HepG2 (cell line): ENCODE measurements around the gene PRTN3. TPM values are rescaled to one million over a fixed set of nuclear protein-coding genes. Genes with fewer than 3 reads are reported as not detected.
A peak's percentile ranks its signal among the peaks of the same experiment; 100 is the strongest.

Experiments
- AGO2 ChIP-seq: fragments of 200-400 bp; formaldehyde crosslinking; optimal IDR thresholded peaks from 2 replicates; pipeline ENCODE3; 2017; ENCODE audit warnings: mild to moderate bottlenecking, low read depth, low read length, moderate library complexity
- CBX2 ChIP-seq, 2 experiments: fragments of 200-600 bp in 1 of 2; sonication (generic); formaldehyde crosslinking in 1 of 2; IDR thresholded peaks; 2 replicates each; pipeline versions ENCODE4 v1.7.0 to v1.8.1; 2018 to 2022; ENCODE audit warnings: low read depth in 2 of 2, low read length in 1 of 2, mild to moderate bottlenecking in 1 of 2, missing genetic modification reagents in 1 of 2
- ELF1 ChIP-seq: sonication (generic); formaldehyde crosslinking; IDR thresholded peaks from 2 replicates; pipeline ENCODE4 v1.4.0; 2020; ENCODE audit warnings: missing genetic modification reagents
- HES4 ChIP-seq: sonication (generic); formaldehyde crosslinking; IDR thresholded peaks from 2 replicates; pipeline ENCODE4 v1.9.0; 2021; ENCODE audit warnings: mild to moderate bottlenecking, missing genetic modification reagents, borderline replicate concordance
- HIC2 ChIP-seq: sonication (generic); formaldehyde crosslinking; IDR thresholded peaks from 2 replicates; pipeline ENCODE4 v1.9.0; 2022; ENCODE audit warnings: low read depth, missing genetic modification reagents
- HNRNPK ChIP-seq: fragments of 200-400 bp; formaldehyde crosslinking; IDR thresholded peaks from 2 replicates; pipeline ENCODE4 v1.6.1; 2018; ENCODE audit warnings: low read length, low read depth, moderate library complexity, mild to moderate bottlenecking; ENCODE audit not compliant: poor library complexity, severe bottlenecking
- HOXA9 ChIP-seq: sonication (generic); formaldehyde crosslinking; IDR thresholded peaks from 2 replicates; pipeline ENCODE4 v1.8.1; 2022; ENCODE audit warnings: missing genetic modification reagents, mild to moderate bottlenecking, moderate library complexity, borderline replicate concordance
- MAF1 ChIP-seq: sonication (generic); formaldehyde crosslinking; IDR thresholded peaks from 2 replicates; pipeline ENCODE4 v1.5.0; 2020; ENCODE audit warnings: missing genetic modification reagents, borderline replicate concordance
- RARG ChIP-seq: sonication (generic); formaldehyde crosslinking; IDR thresholded peaks from 2 replicates; pipeline ENCODE4 v1.4.0; 2020; ENCODE audit warnings: low read depth, mild to moderate bottlenecking, missing genetic modification reagents
- RBM39 ChIP-seq: fragments of 200-400 bp; formaldehyde crosslinking; IDR thresholded peaks from one replicate; pipeline ENCODE4 v1.6.1; 2018; ENCODE audit warnings: antibody characterized with exemption, mild to moderate bottlenecking, low read depth, low read length; ENCODE audit not compliant: poor library complexity, severe bottlenecking
- RCOR2 ChIP-seq: IDR thresholded peaks from 2 replicates; pipeline ENCODE4 v1.6.1; 2016; ENCODE audit warnings: missing biosample characterization, missing genetic modification reagents
- TGIF2 ChIP-seq: IDR thresholded peaks from 2 replicates; pipeline ENCODE4 v1.6.1; 2016; ENCODE audit warnings: control low read depth, missing compliant biosample characterization
- ZHX2 ChIP-seq, 2 experiments: sonication (generic) in 1 of 2; formaldehyde crosslinking in 1 of 2; IDR thresholded peaks; 2 replicates each; pipeline versions ENCODE4 v1.6.1 to v1.9.0; 2014 to 2022; ENCODE audit warnings: antibody characterized with exemption in 1 of 2, borderline replicate concordance in 1 of 2, inconsistent platforms in 1 of 2, low read depth in 1 of 2, missing genetic modification reagents in 1 of 2
- ZNF614 ChIP-seq: IDR thresholded peaks from 2 replicates; pipeline ENCODE4 v1.6.1; 2018; ENCODE audit warnings: missing biosample characterization, missing genetic modification reagents, inconsistent platforms, borderline replicate concordance
- ZSCAN12 ChIP-seq: sonication (generic); formaldehyde crosslinking; IDR thresholded peaks from 2 replicates; pipeline ENCODE4 v1.9.0; 2021; ENCODE audit warnings: mild to moderate bottlenecking, missing genetic modification reagents
- ZSCAN22 ChIP-seq: sonication (generic); formaldehyde crosslinking; IDR thresholded peaks from 2 replicates; pipeline ENCODE4 v1.4.0; 2020; ENCODE audit warnings: mild to moderate bottlenecking, missing genetic modification reagents
- ZZZ3 ChIP-seq: sonication (generic); formaldehyde crosslinking; IDR thresholded peaks from 2 replicates; pipeline ENCODE4 v1.4.0; 2020; ENCODE audit warnings: missing genetic modification reagents, mild to moderate bottlenecking, borderline replicate concordance
- polyA plus RNA-seq, 8 experiments: library from polyadenylated mRNA; depleted of rRNA in 3 of 8; stranded (reverse) in 7 of 8; unstranded in 1 of 8; fragments of >200 nt; fragmentation: Illumina TruSeq in 4 of 8; extraction: Trizol in 4 of 8; gene quantifications; 2 replicates each; pipeline versions ENCODE4 v1.2.1 to v1.2.3, GENCODE V29; 2011 to 2016; ENCODE audit warnings: low read depth in 4 of 8, missing spikeins in 1 of 8, mixed read lengths in 1 of 8; ENCODE audit not compliant: insufficient read depth in 1 of 8
- total RNA-seq, 5 experiments: library from RNA; depleted of rRNA; stranded (reverse); fragments of >200 nt; fragmentation: Illumina TruSeq; extraction: Trizol; gene quantifications; 2 replicates each; pipeline ENCODE4 v1.2.3, GENCODE V29; 2016; ENCODE audit warnings: low read depth in 1 of 5
- TF ChIP-seq, protein P1 (sequence below): sonication (generic); formaldehyde crosslinking; IDR thresholded peaks from 2 replicates; pipeline ENCODE4 v1.4.0; 2020; ENCODE audit warnings: mild to moderate bottlenecking, missing genetic modification reagents

Gene PRTN3
- total and polyA plus RNA-seq, 2 of the 13 experiments (the other 11 are each of a cell fraction or from before 2014, with no cell fraction given), result not detected

DNA sequence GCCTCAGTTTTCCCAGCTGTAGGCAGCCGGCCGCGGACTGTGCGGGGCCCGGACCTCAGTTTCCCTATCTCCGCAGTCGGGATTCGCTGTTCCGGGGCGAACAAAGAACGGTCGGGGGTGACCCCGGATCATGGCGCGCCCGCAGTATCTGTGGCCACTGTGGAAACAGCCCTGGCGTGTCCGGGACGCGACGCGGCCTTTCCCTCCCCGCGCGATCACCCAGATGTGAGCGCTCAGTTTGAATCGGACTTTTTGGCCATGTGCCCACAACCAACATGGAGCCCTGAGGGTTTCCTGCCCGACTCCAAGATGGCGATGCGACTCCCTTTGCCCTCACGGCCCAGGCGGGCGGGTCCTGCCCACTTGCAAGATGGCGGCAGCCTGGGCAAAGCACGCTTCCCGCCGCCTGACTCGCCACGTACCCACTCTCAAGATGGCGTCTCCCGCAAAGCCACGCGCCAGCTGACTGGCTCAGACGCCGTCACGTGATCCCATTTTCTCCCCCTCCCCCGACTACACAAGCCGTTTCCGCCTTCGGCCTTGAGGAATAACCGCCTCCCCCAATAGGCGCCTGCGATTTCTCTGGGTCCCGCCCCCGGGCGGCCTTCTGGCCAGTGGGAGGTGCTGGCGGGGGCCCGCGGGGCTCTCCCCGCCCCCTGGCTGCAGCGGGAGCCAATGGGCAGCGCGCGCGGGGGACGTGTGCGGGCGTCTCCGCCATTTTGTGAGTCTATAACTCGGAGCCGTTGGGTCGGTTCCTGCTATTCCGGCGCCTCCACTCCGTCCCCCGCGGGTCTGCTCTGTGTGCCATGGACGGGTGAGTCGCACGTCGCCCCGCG lies 43.9 kb upstream of the PRTN3 start, which contains the start of gene PTBP1 (continued):
- peak; percentile 100 for TF ChIP-seq ZHX2 (IDR thresholded peaks at IDR 0.05; ENCODE audit: low read depth)
- no peak; the same call in 1 of the 2 replicates for TF ChIP-seq ZHX2 (CRISPR knock-in tag; IDR thresholded peaks at IDR 0.05; ENCODE audit: borderline replicate concordance)
- no peak for TF ChIP-seq ZSCAN12 (CRISPR knock-in tag)
- TF ChIP-seq ELF1 (CRISPR knock-in tag), result peak; percentile 91
- no peak for TF ChIP-seq RARG (CRISPR knock-in tag)
- TF ChIP-seq MAF1 (CRISPR knock-in tag), result 0 out of 2 replicates have a peak, but pooled peaks have one; percentile 37
- peak; percentile 86 for TF ChIP-seq AGO2
- TF ChIP-seq HNRNPK, result no peak
- no peak for TF ChIP-seq HOXA9 (CRISPR knock-in tag)
- peak; percentile 92 for TF ChIP-seq HIC2
- TF ChIP-seq RBM39, result peak; percentile 73
- no peak for TF ChIP-seq RCOR2 (CRISPR knock-in tag)
- TF ChIP-seq ZNF614 (CRISPR knock-in tag), result peak; percentile 78; the same call in 1 of the 2 replicates
- TF ChIP-seq, protein P1, sequence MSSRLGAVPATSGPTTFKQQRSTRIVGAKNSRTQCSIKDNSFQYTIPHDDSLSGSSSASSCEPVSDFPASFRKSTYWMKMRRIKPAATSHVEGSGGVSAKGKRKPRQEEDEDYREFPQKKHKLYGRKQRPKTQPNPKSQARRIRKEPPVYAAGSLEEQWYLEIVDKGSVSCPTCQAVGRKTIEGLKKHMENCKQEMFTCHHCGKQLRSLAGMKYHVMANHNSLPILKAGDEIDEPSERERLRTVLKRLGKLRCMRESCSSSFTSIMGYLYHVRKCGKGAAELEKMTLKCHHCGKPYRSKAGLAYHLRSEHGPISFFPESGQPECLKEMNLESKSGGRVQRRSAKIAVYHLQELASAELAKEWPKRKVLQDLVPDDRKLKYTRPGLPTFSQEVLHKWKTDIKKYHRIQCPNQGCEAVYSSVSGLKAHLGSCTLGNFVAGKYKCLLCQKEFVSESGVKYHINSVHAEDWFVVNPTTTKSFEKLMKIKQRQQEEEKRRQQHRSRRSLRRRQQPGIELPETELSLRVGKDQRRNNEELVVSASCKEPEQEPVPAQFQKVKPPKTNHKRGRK (CRISPR knock-in tag), result no peak
- TF ChIP-seq HES4, result 0 out of 2 replicates have a peak, but pooled peaks have one; percentile 41
- peak; percentile 21; the same call in 1 of the 2 replicates for TF ChIP-seq ZZZ3 (CRISPR knock-in tag)
- no peak for TF ChIP-seq TGIF2 (CRISPR knock-in tag)
- no peak for TF ChIP-seq ZSCAN22 (CRISPR knock-in tag)
- no peak for TF ChIP-seq CBX2 (IDR thresholded peaks at IDR 0.05; ENCODE audit: low read depth, low read length)
- TF ChIP-seq CBX2 (CRISPR knock-in tag; IDR thresholded peaks at IDR 0.05; ENCODE audit: low read depth), result no peak
